LNCAP (cell line): ENCODE results near the gene ADAM33.

Experiments
- TF ChIP-seq, protein P1 (sequence below): fragments of 450-650 bp; IDR thresholded peaks from 2 replicates; pipeline ENCODE4 v1.5.1; 2017; ENCODE audit warnings: mild to moderate bottlenecking

ADAM33 gene

GRCh38 chr20:3712279-3712873 lies 30.6 kb upstream of the ADAM33 start, which contains the start of gene SIGLEC1:
TSS of gene SIGLEC1 (minus strand) at chr20:3712600. CDS start at chr20:3707128, 5,472 bp downstream.
- TF ChIP-seq, protein P1, sequence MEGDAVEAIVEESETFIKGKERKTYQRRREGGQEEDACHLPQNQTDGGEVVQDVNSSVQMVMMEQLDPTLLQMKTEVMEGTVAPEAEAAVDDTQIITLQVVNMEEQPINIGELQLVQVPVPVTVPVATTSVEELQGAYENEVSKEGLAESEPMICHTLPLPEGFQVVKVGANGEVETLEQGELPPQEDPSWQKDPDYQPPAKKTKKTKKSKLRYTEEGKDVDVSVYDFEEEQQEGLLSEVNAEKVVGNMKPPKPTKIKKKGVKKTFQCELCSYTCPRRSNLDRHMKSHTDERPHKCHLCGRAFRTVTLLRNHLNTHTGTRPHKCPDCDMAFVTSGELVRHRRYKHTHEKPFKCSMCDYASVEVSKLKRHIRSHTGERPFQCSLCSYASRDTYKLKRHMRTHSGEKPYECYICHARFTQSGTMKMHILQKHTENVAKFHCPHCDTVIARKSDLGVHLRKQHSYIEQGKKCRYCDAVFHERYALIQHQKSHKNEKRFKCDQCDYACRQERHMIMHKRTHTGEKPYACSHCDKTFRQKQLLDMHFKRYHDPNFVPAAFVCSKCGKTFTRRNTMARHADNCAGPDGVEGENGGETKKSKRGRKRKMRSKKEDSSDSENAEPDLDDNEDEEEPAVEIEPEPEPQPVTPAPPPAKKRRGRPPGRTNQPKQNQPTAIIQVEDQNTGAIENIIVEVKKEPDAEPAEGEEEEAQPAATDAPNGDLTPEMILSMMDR: no peak

GRCh38 chr20:3711484-3711941 lies 29.7 kb upstream of the ADAM33 start:
- TF ChIP-seq, protein P1: no peak

- TF ChIP-seq, protein P1: peak; percentile 97
These were observed 29.1 kb upstream of the ADAM33 start for GRCh38 chr20:3710703-3711483.

DNA sequence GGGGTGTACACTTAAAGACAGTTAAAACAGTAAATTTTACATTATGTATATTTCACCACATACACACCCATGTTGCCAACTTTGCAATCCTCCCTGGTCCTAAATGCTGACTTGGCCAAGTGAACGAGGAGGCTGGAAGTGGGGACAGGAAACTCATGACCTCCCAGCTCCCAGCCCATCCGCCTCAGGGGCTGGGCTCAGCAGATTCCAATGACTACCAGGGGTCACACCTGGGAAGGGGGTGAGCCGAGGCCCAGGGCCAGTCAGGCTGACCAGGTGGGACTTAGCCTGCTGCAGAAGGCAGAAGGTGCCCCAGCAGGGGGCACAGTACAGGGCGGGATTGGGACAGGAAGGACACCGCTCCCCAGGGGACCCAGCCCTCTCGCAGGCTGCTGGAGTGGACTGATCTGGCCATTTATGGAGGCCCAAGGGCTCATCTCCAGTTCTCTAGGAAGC lies 28.2 kb upstream of the ADAM33 start:
- TF ChIP-seq, protein P1: no peak

GRCh38 chr20:3707508-3707899 lies 25.7 kb upstream of the ADAM33 start:
- TF ChIP-seq, protein P1: no peak

- TF ChIP-seq, protein P1: no peak
These were observed 25.1 kb upstream of the ADAM33 start for GRCh38 chr20:3706774-3707507.

DNA sequence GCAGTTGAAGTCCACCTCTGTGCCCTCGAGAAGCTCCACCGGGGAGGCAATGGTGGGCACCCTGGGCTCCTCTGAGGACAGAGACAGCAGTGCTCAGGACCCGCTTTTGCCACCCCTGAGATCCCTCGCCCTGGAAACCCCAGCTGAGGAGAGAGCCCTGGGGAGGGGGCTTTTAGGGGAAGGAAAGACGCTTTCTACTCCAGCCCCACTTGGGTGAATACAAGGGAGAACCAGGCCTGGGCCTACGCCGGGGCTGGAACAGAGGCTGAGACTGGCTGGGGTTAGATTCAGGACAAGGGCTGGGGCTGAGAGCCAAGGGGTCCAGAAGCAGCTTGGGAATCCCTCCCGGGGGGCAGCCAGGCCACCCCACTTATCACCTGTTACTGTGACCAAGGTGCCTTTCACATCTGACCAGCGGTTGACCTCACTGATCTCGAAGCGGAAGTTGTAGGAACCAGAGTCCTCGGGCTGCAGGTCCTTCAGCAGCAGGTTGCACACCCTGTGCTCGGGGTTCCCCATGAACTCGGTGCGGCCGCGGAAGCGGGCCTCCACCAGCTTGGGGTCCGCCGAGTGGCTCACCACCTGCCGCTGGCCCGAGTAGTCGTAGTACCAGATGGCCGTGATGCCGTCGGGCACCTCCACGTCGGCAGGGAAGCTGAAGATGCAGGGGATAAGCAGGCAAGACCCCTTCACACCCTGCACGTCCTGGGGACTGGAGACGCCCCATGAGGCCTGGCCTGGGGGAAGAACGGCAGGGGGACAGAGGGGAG lies 24.3 kb upstream of the ADAM33 start:
- TF ChIP-seq, protein P1: no peak
